ENCODE measurements around the gene CAMTA1.
"Not testable (repeated sequence)": the region's sequence is repeated elsewhere in the genome, so short reads cannot be mapped to it uniquely, and the experiment has no call there.

Gene CAMTA1

DNA sequence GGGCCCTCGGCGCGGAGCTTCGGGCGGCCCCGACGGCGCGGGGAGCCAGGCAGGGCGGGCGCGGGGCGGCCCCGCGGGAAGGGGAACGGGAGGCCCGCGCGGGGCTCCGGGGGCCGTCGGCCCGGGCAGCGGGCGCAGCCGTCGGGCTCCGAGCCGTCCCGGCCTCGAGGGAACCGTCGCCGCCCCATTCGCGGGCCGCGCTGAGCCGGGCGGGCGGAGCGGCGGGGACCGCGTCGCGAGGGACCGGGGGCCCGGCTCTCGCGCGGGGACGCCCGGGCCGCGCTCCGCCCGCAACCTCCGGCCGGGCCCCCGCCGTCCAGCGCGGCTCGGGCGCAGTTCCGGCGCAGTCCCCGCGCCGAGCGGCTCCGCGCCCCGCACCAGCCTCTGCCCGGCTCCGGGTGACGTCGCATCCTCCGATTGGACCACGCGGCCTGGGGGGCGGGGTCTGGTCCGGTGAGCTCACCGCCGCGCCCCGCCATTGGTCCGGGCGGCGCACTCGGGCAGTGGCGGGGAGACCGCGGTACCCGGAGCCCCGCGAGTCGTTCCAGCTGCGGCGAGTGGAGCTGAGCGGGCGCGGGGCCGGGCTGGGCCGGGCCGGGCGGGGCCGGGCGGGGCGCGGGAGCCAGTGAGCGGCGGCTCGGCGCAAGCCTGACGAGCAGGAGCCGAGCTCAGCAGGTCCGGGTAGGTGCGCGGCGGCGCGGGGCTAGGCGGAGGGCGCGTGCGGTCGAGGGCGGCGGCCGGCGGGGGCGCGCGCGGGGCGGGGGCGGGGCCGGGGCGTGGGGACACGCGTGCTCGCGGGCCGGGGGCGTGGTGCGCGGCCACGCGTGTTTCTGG lies 919.2 kb downstream of the CAMTA1 start:
- DNase-seq: peak; percentile 96

GRCh38 chr1:7705048-7705907 lies 920.0 kb downstream of the CAMTA1 start:
- DNase-seq: no peak

- no peak for DNase-seq
These were observed 920.6 kb downstream of the CAMTA1 start for GRCh38 chr1:7705908-7706216.

GRCh38 chr1:7707527-7707926 lies 922.3 kb downstream of the CAMTA1 start:
- no peak for DNase-seq

- not testable (repeated sequence) for DNase-seq
These were observed 922.8 kb downstream of the CAMTA1 start for GRCh38 chr1:7708065-7708464.

DNA sequence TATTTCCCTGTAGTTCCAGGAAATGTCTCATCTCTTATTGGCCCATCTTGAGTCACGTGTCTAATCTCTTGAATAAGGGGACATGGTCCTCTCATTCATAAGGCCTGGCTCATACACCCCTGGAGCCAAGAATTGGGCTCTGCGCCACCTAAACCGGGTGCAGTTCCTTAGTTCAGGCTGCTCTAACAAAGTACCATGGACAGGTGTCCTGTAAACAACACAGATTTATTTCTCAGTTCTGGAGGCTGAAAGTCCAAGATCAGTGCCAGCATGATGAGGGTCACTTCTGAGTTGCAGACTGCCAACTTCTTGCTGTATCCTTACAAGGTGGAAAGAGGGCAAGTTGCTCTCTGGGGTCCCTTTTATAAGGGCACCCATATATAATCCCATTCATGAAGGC lies 925.6 kb downstream of the CAMTA1 start:
- no peak for DNase-seq

DNA sequence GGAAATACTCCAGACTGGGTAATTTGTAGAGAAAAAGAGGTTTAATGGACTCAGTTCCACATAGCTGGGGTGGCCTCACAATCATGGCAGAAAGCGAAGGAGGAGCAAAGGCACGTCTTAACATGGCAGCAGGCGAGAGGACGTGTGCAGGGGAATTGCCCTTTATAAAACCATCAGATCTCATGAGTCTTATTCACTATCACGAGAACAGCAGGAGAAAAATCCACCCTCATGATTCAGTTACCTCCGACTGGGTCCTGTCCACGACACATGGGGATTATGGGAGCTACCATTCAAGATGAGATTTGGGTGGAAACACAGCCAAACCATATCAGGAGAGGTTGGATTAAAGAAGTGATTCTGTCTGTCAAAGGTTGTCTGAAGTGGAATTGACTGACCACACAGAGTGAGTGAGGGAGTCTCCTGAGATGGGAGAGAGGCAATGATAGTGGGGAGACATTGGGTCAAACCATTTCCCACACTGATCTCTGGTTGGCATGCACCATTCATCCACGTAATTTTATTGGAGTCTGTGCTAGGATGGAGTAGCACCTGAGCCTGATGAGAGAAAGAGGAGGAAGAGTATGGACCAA lies 927.6 kb downstream of the CAMTA1 start:
- DNase-seq: no peak

DNA sequence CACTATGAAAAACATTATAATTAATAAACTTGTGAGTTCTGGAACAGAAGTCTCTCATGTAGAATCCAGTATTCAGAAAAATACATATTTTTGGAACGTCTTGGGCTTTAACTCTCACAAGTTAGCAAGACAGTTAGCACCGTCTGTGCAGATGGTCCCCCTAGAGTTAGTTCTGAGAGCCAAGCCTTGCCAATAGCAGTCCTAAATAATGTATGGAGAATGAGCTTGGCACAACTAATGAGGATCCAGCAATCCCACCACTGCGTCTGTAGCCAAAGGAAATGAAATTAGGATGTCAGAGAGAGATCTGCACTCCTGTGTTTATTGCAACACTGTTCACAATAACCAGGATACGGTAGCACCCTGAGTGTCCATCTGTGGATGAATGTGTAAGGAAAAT lies 931.3 kb downstream of the CAMTA1 start:
- no peak for DNase-seq

DNA sequence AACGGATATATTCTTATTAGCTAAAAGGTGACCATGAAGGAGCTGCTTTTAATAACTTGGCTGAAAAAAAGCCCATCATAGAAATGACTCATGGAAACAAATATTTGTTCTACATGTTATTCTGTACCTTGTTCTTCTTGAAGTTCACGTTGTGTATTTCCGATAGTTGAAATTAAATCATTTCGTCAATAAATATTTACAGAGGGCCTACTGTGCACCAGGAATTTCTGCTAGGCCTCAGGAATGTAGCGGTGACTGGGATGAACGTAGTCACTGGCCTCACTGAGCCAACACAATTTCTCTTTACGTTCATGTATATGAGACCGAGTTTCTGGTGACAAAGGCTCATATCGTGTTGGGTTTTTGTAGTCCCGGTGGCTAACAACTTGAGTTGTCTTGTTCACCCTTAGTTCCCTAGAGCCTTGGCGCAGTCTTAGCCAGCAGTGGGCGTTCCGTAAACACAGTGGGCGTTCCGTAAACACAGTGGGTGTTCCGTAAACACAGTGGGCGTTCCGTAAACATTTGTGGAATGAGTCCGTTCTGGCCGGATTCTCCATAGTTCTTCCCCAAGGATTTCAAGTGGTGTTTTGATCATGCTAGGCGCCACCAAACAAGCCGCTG lies 932.6 kb downstream of the CAMTA1 start:
- DNase-seq: no peak

DNA sequence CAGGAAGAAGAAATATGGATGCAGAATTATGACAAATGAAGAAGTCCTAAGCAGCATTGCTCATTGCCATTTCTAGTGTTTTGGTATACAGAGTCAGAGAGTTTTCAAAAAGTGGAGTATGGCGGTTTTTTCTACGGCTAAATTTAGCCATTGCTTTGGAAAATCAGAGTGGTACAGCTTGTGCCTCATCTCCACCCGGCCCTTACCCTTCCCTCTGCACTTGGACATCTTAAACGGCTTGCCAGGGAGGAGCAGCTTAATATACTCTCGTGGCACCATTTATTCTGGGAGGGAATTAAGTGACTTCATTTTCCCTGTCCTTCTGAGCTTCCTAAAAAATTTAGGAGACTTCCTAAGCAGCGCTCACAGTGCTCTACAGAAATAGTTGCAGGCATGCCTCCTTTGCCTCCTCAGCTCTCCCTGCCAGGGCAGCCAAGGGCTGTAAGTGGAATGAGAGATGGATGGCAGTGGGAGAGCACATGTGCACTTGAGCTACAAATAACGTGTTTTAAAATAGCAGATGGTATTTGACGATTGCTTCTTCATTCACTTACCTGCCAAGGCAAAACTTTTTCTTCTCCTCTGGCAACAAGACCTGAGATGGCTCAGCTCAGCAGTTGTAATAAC lies 934.3 kb downstream of the CAMTA1 start:
- no peak for DNase-seq

GRCh38 chr1:7721940-7722669 lies 936.9 kb downstream of the CAMTA1 start:
- no peak for DNase-seq

GRCh38 chr1:7722670-7723012 lies 937.4 kb downstream of the CAMTA1 start:
- no peak for DNase-seq

- no peak for DNase-seq
These were observed 941.4 kb downstream of the CAMTA1 start for GRCh38 chr1:7726623-7727022.

GRCh38 chr1:7727809-7728471 lies 942.7 kb downstream of the CAMTA1 start:
- no peak for DNase-seq

DNA sequence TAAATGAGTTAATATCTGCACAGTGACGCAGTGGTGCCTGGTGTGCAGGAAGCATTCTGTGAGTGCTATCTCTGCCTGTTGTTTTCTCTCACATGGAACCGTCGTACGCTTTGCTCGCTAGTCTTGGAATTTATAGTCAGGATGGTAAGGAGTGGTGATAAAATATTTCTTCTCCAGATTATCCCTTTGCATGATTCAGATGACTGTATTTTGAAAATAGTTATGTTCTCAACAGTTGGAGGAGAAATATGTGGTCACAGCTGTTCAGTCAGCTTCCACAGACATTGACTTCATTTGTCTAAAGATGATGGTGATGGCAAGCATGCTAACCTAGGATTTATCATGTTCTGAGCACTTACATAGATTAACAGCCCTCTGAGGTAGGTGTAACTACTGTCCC lies 944.5 kb downstream of the CAMTA1 start:
- no peak for DNase-seq

- no peak for DNase-seq
These were observed 947.1 kb downstream of the CAMTA1 start for GRCh38 chr1:7732331-7732730.

DNA sequence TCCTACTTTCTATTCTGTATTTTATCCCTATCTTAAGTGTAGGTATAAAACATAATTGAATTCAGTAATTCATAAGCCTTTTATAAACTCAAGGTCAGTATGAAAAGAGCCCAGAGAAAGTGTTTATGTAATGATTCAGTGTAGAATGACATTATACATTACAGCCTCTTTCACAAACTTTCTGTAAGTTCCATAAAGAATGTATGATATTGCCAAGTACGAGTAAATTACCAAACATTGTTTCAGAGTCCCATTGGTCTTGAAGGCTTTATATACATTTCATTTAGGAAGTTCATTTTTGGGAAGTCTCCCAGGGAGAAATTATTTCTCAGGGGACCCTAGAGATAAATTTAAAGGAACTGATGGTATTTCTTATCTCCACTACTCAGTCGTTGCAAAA lies 948.0 kb downstream of the CAMTA1 start:
- DNase-seq: no peak

DNA sequence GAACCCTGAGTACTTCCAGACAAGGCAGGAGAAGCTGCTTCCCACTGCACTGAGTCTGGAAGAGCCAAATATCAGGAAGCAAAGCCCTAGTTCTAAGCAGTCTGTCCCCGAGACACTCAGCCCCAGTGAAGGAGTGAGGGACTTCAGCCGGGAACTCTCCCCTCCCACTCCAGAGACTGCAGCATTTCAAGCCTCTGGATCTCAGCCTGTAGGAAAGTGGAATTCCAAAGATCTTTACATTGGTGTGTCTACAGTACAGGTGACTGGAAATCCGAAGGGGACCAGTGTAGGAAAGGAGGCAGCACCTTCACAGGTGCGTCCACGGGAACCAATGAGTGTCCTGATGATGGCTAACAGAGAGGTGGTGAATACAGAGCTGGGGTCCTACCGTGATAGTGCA lies 952.8 kb downstream of the CAMTA1 start:
- no peak for DNase-seq

GRCh38 chr1:7743346-7743745 lies 958.1 kb downstream of the CAMTA1 start:
- DNase-seq: no peak

DNA sequence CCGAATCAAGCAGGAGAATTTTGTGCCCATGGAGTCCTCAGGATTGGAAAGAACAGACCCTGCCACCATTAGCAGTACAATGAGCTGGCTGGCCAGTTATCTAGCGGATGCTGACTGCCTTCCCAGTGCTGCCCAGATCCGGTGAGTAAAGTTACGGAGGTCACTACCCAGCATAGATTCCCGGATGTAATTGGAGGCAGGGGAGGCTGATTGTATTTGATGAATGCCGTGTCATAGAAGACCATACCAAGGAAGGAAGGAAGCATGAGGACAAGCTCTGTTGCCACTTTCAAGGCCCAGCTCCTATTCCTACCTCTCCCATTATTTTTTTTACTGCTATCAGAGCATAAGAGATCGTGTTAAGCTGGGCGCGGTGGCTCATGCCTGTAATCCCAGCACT lies 959.6 kb downstream of the CAMTA1 start:
- DNase-seq: no peak

DNA sequence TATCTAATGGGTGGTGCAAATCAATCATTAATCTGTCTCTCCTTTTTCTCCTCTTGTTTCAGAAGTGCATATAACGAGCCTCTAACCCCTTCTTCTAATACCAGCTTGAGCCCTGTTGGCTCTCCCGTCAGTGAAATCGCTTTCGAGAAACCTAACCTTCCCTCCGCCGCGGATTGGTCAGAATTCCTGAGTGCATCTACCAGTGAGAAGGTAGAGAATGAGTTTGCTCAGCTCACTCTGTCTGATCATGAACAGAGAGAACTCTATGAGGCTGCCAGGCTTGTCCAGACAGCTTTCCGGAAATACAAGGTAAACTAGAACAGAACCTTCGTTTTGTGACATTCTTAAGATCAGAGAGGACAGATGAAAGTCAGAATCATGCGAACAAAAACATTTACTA lies 960.5 kb downstream of the CAMTA1 start:
- DNase-seq: no peak

GRCh38 chr1:7747605-7748004 lies 962.4 kb downstream of the CAMTA1 start:
- no peak for DNase-seq
